H1 (cell line): ENCODE results near the gene DKKL1. TPM values are rescaled to one million over a fixed set of nuclear protein-coding genes. Genes with fewer than 3 reads are reported as not detected.

Experiments used
- CTCF ChIA-PET: fragments of 300-600 bp; sonication (Branson Sonifier 250); formaldehyde crosslinking; loops from one replicate; lab custom pipeline; 2021; ENCODE audit not compliant: partially characterized antibody; lab: Charles Lee
- POLR2A ChIA-PET: fragments of 300-600 bp; sonication (Branson Sonifier 250); formaldehyde crosslinking; loops from one replicate; lab custom pipeline; 2021; ENCODE audit warnings: inconsistent platforms; ENCODE audit not compliant: partially characterized antibody; lab: Charles Lee
- DNase-seq, 2 experiments: peaks; one replicate each; pipeline versions ENCODE4 v3.0.0 to v3.0.0-alpha.2; 2010 to 2022; ENCODE audit warnings: low spot score in 2 of 2, low read depth in 1 of 2, mixed read lengths in 1 of 2
- FAIRE-seq: peaks from 2 replicates; lab custom pipeline; 2011; peaks lifted over from hg19 to GRCh38; lab: Jason Lieb, UNC
- H2AFZ ChIP-seq: 2 replicates; pipeline ENCODE4 v1.8.1; 2012; ENCODE audit warnings: low read length, inconsistent platforms
- H2AK5ac ChIP-seq: 2 replicates; pipeline ENCODE4 v1.6.1; 2013; ENCODE audit warnings: low read depth, low read length
- H2BK120ac ChIP-seq: replicated peaks from 2 replicates; pipeline ENCODE3; 2013; ENCODE audit warnings: low read depth, low read length, inconsistent platforms
- H2BK12ac ChIP-seq: 2 replicates; pipeline ENCODE4 v1.6.1; 2013; ENCODE audit warnings: low read depth, low read length
- H2BK15ac ChIP-seq: 2 replicates; pipeline ENCODE4 v1.6.1; 2013; ENCODE audit warnings: low read length
- H2BK20ac ChIP-seq: 2 replicates; pipeline ENCODE4 v1.6.1; 2013; ENCODE audit warnings: low read length
- H2BK5ac ChIP-seq: 2 replicates; pipeline ENCODE4 v1.6.1; 2013; ENCODE audit warnings: low read depth, low read length
- H3K14ac ChIP-seq: 2 replicates; pipeline ENCODE4 v1.6.1; 2013; ENCODE audit warnings: inconsistent platforms; ENCODE audit not compliant: insufficient read length
- H3K18ac ChIP-seq: 2 replicates; pipeline ENCODE4 v1.6.1; 2013; ENCODE audit warnings: low read length; ENCODE audit errors: extremely low read depth
- H3K23ac ChIP-seq: 2 replicates; pipeline ENCODE4 v1.6.1; 2013; ENCODE audit warnings: inconsistent platforms; ENCODE audit not compliant: insufficient read length
- H3K23me2 ChIP-seq: 2 replicates; pipeline ENCODE4 v1.6.1; 2013; ENCODE audit warnings: low read depth, low read length
- H3K27ac ChIP-seq: 2 replicates; pipeline ENCODE4 v1.6.1; 2011; ENCODE audit warnings: low read depth, low read length, inconsistent platforms
- H3K27me3 ChIP-seq, 4 experiments: replicated peaks in 1 of 4; 1 replicate in 1 of 4; 2 replicates in 3 of 4; pipeline versions ENCODE4 v1.6.1 to v1.8.1; 2011 to 2013; ENCODE audit warnings: low read length in 3 of 4, mild to moderate bottlenecking in 3 of 4, inconsistent platforms in 2 of 4, mixed read lengths in 2 of 4, moderate library complexity in 1 of 4; ENCODE audit not compliant: control insufficient read depth in 3 of 4, insufficient read depth in 3 of 4; ENCODE audit errors: extremely low read depth in 1 of 4
- H3K36me3 ChIP-seq, 4 experiments: 2 replicates each; pipeline versions ENCODE4 v1.6.1 to v1.8.1; 2011 to 2013; ENCODE audit warnings: mild to moderate bottlenecking in 4 of 4, low read length in 3 of 4, moderate library complexity in 2 of 4, control low read depth in 1 of 4, inconsistent platforms in 1 of 4; ENCODE audit not compliant: insufficient read depth in 4 of 4, control insufficient read depth in 2 of 4
- H3K4ac ChIP-seq: replicated peaks from 2 replicates; pipeline ENCODE3; 2013; ENCODE audit warnings: low read length, low read depth, mixed read lengths, inconsistent platforms; ENCODE audit not compliant: insufficient read length
- H3K4me1 ChIP-seq, 4 experiments: replicated peaks in 1 of 4; 1 replicate in 1 of 4; 2 replicates in 3 of 4; pipeline versions ENCODE4 v1.6.1 to v1.8.1; 2011 to 2013; ENCODE audit warnings: low read length in 3 of 4, inconsistent platforms in 2 of 4, mixed read lengths in 1 of 4; ENCODE audit not compliant: insufficient read depth in 4 of 4, control insufficient read depth in 3 of 4
- H3K4me2 ChIP-seq, 2 experiments: 2 replicates each; pipeline versions ENCODE4 v1.6.1 to v1.8.1; 2011 to 2013; ENCODE audit warnings: low read depth in 2 of 2, low read length in 2 of 2, control low read depth in 1 of 2, inconsistent platforms in 1 of 2, mild to moderate bottlenecking in 1 of 2; ENCODE audit not compliant: insufficient read depth in 1 of 2
- H3K4me3 ChIP-seq, 4 experiments: fragments of 200-600, 300-600 bp in 1 of 4; sonication (generic), shearing (Covaris generic), sonication (Bioruptor Twin) in 1 of 4; 2 replicates each; pipeline versions ENCODE4 v1.5.1 to v1.8.1; 2011 to 2016; ENCODE audit warnings: low read length in 4 of 4, low read depth in 3 of 4, control low read depth in 2 of 4, inconsistent platforms in 2 of 4, mild to moderate bottlenecking in 2 of 4, mixed read lengths in 1 of 4, moderate library complexity in 1 of 4; ENCODE audit not compliant: insufficient read depth in 2 of 4; ENCODE audit errors: extremely low read depth in 1 of 4
- H3K56ac ChIP-seq: replicated peaks from 2 replicates; pipeline ENCODE3; 2013; ENCODE audit warnings: low read depth, mild to moderate bottlenecking, mixed read lengths, low read length, inconsistent platforms; ENCODE audit not compliant: insufficient read length
- H3K79me1 ChIP-seq: 2 replicates; pipeline ENCODE4 v1.6.1; 2013; ENCODE audit warnings: low read depth, low read length, control low read depth
- H3K79me2 ChIP-seq, 2 experiments: 2 replicates each; pipeline versions ENCODE4 v1.6.1 to v1.8.1; 2012 to 2013; ENCODE audit warnings: low read length in 2 of 2, mild to moderate bottlenecking in 2 of 2, inconsistent platforms in 1 of 2; ENCODE audit not compliant: insufficient read depth in 2 of 2, control insufficient read depth in 1 of 2
- H3K9ac ChIP-seq, 4 experiments: replicated peaks in 1 of 4; 1 replicate in 1 of 4; 2 replicates in 3 of 4; pipeline versions ENCODE4 v1.6.1 to v1.8.1; 2011 to 2013; ENCODE audit warnings: low read depth in 3 of 4, low read length in 3 of 4, control low read depth in 2 of 4, mild to moderate bottlenecking in 2 of 4, moderate library complexity in 2 of 4, inconsistent platforms in 1 of 4; ENCODE audit errors: extremely low read depth in 1 of 4
- H3K9me3 ChIP-seq, 2 experiments: 2 replicates each; pipeline versions ENCODE4 v1.6.1 to v1.8.1; 2012 to 2013; ENCODE audit warnings: mild to moderate bottlenecking in 2 of 2, moderate library complexity in 2 of 2, control low read depth in 1 of 2, inconsistent platforms in 1 of 2, low read depth in 1 of 2, low read length in 1 of 2, mixed read lengths in 1 of 2; ENCODE audit not compliant: insufficient read depth in 2 of 2
- H4K20me1 ChIP-seq, 2 experiments: replicated peaks in 1 of 2; 2 replicates each; pipeline versions ENCODE3 to v1.8.1; 2011 to 2013; ENCODE audit warnings: inconsistent platforms in 2 of 2, low read length in 2 of 2, mild to moderate bottlenecking in 1 of 2; ENCODE audit not compliant: insufficient read depth in 2 of 2, control insufficient read depth in 1 of 2
- H4K5ac ChIP-seq: 2 replicates; pipeline ENCODE4 v1.6.1; 2013; ENCODE audit warnings: low read length, low read depth, mixed read lengths, inconsistent platforms; ENCODE audit not compliant: insufficient read length
- H4K8ac ChIP-seq: 2 replicates; pipeline ENCODE4 v1.8.0; 2013; ENCODE audit warnings: mild to moderate bottlenecking, moderate library complexity, low read length, inconsistent platforms; ENCODE audit not compliant: insufficient read depth; ENCODE audit errors: extremely low read depth
- H4K91ac ChIP-seq: replicated peaks from 2 replicates; pipeline ENCODE3; 2013; ENCODE audit warnings: low read length, mixed read lengths, inconsistent platforms; ENCODE audit not compliant: insufficient read length
- ASH2L ChIP-seq: fragments of 200-600, 300-600 bp; sonication (generic); IDR thresholded peaks from one replicate; pipeline ENCODE4 v1.7.1; 2017; ENCODE audit warnings: low read length
- CBX8 ChIP-seq: fragments of 300-800, 300-1000 bp; sonication (generic); IDR thresholded peaks from 2 replicates; pipeline ENCODE4 v1.7.1; 2016; ENCODE audit warnings: low read depth, low read length, borderline replicate concordance
- CHD1 ChIP-seq: IDR thresholded peaks from 2 replicates; pipeline ENCODE4 v1.6.1; 2012; ENCODE audit warnings: low read depth, low read length, improper control_type of control experiment
- KDM5A ChIP-seq: fragments of 200-600 bp; IDR thresholded peaks from 2 replicates; pipeline ENCODE4 v1.7.1; 2012; ENCODE audit warnings: mild to moderate bottlenecking, low read length, inconsistent platforms, mixed read lengths
- MAX ChIP-seq: IDR thresholded peaks from 2 replicates; pipeline ENCODE4 v1.6.1; 2012; ENCODE audit warnings: inconsistent platforms
- POLR2A ChIP-seq, 2 experiments: IDR thresholded peaks; 1 replicate in 1 of 2; 2 replicates in 1 of 2; pipeline ENCODE4 v1.6.1; 2011; ENCODE audit warnings: low read depth in 2 of 2, low read length in 2 of 2, mild to moderate bottlenecking in 2 of 2; ENCODE audit errors: control extremely low read depth in 1 of 2
- POLR2AphosphoS5 ChIP-seq: IDR thresholded peaks from 2 replicates; pipeline ENCODE4 v1.6.1; 2011; ENCODE audit warnings: low read depth, low read length
- POU5F1 ChIP-seq: IDR thresholded peaks from 2 replicates; pipeline ENCODE4 v1.6.1; 2011; ENCODE audit warnings: low read depth, mild to moderate bottlenecking, low read length, moderate library complexity
- RBBP5 ChIP-seq: IDR thresholded peaks from 2 replicates; pipeline ENCODE4 v1.7.1; 2012; ENCODE audit warnings: low read depth, mild to moderate bottlenecking, inconsistent platforms, low read length, moderate library complexity, borderline replicate concordance
- SP1 ChIP-seq: IDR thresholded peaks from 2 replicates; pipeline ENCODE4 v1.6.1; 2011; ENCODE audit warnings: low read depth, low read length
- TAF1 ChIP-seq: IDR thresholded peaks from 2 replicates; pipeline ENCODE4 v1.6.1; 2011; ENCODE audit warnings: mild to moderate bottlenecking, low read depth, low read length
- TCF12 ChIP-seq: IDR thresholded peaks from 2 replicates; pipeline ENCODE4 v1.6.1; 2011; ENCODE audit warnings: low read depth, mild to moderate bottlenecking, low read length
- WGBS, 2 experiments: shearing (Covaris generic) in 1 of 2; methylation state at CpG; one replicate each; pipeline versions ENCODE4 v1.1.6 to v1.1.7; 2013 to 2015; ENCODE audit warnings: low lambda C conversion rate in 2 of 2, mixed read lengths in 2 of 2, inconsistent platforms in 1 of 2, low coverage in 1 of 2, missing lambda C conversion rate in 1 of 2; ENCODE audit not compliant: insufficient replicate concordance in 2 of 2, insufficient coverage in 1 of 2, insufficient read length in 1 of 2; ENCODE audit errors: extremely low coverage in 1 of 2, missing lambda C conversion rate in 1 of 2; 5-methylcytosine and 5-hydroxymethylcytosine counted together
- polyA plus RNA-seq, 7 experiments: library from polyadenylated mRNA; depleted of rRNA in 3 of 7; stranded (reverse) in 5 of 7; unstranded in 2 of 7; fragments of >200 nt in 5 of 7; fragments of 200-250 nt in 2 of 7; gene quantifications; 1 replicate in 5 of 7; 2 replicates in 1 of 7; 4 replicates in 1 of 7; pipeline versions ENCODE4 v1.2.1 to v1.2.3, GENCODE V29; 2011 to 2013; ENCODE audit warnings: missing spikeins in 2 of 7, mixed read lengths in 2 of 7
- total RNA-seq: library from RNA; stranded (reverse); fragmentation: NEBNext Ultra II Directional; extraction: Animal tissue kit (Norgen Biotek cat#: 25700); gene quantifications from 2 replicates; pipeline ENCODE4 v1.2.1, GENCODE V29; 2021

DKKL1 gene
- total and polyA plus RNA-seq, 2 of the 8 experiments (the other 6 are each of a cell fraction or from before 2014, with no cell fraction given) = 2.6 to 6.8 TPM

GRCh38 chr19:49403404-49404187 is 39.9 kb downstream of the DKKL1 start:
- no peak overlapping the region for H2AFZ ChIP-seq
- WGBS, 2 experiments = 31% methylated on average over 7 of the region's 7 CpGs; no CpG with 5 or more reads in 1 of the 2 experiments
- DNase-seq (peak; percentile 49 to 77), FAIRE-seq (peak; percentile 99)
- ChIA-PET CTCF (interaction anchor here (0.7 to 3.7 kb wide), 10 partner anchors 10 to 41 kb away, joined by 3 to 51 read pairs (median 4); partner anchors contain the start of genes GFY and PTH2), POLR2A (interaction anchor here (0.6 to 4.0 kb wide), 18 partner anchors 9 to 138 kb away, joined by 3 to 38 read pairs (median 4); partner anchors contain the start of genes ALDH16A1, GFY, PTH2 and TEAD2)
- H3K79me2 ChIP-seq = no peaks in the 10 kb centered on the region
- peak overlapping the region; percentile 21; the same call in 1 of the 2 replicates for H2BK15ac ChIP-seq
- H2BK20ac ChIP-seq = peak overlapping the region; percentile 91
- H4K5ac ChIP-seq = peak overlapping the region; percentile 92
- H3K23me2 ChIP-seq = no peaks in the 10 kb centered on the region
- peak overlapping the region; percentile 85; the same call in 1 of the 2 replicates for H2BK5ac ChIP-seq
- H4K20me1 ChIP-seq = no peaks in the 10 kb centered on the region
- H2BK120ac ChIP-seq = peak overlapping the region; percentile 69
- H3K27ac ChIP-seq = peak overlapping the region; percentile 69
- peak overlapping the region; percentile 48 for H3K18ac ChIP-seq
- H3K23ac ChIP-seq = no peak overlapping the region
- peak overlapping the region; percentile 94 for H4K91ac ChIP-seq
- no peaks in the 10 kb centered on the region for H3K36me3 ChIP-seq
- H3K4me1 ChIP-seq = peaks cover 5 to 28% (median 12%) of the 10 kb centered on the region in 4 experiments
- H3K9me3 ChIP-seq = no peaks in the 10 kb centered on the region
- no peaks in the 10 kb centered on the region for H3K27me3 ChIP-seq
- peak overlapping the region in 3 of 4 experiments; percentile 12 to 23 (median 17); a peak in 2 of 8 replicates for H3K4me3 ChIP-seq
- no peak overlapping the region for H3K14ac ChIP-seq
- peak overlapping the region; percentile 13; the same call in 1 of the 2 replicates for H2AK5ac ChIP-seq
- no peak overlapping the region for H3K56ac ChIP-seq
- H2BK12ac ChIP-seq = peak overlapping the region; percentile 80; the same call in 1 of the 2 replicates
- H3K9ac ChIP-seq = no peak overlapping the region
- peak overlapping the region; percentile 73 for H3K4ac ChIP-seq
- peak overlapping the region; percentile 79; the same call in 1 of the 2 replicates for H4K8ac ChIP-seq
- no peaks in the 10 kb centered on the region for H3K79me1 ChIP-seq
- peak overlapping the region; percentile 26 to 63 for H3K4me2 ChIP-seq
- TF ChIP-seq TCF12 = peak; percentile 85; the same call in 1 of the 2 replicates
- TF ChIP-seq CHD1 = no peak
- TF ChIP-seq SP1 = peak; percentile 88
- peak; percentile 42; the same call in 1 of the 2 replicates for TF ChIP-seq TAF1
- no peak for TF ChIP-seq KDM5A
- peak; percentile 72 for TF ChIP-seq POLR2AphosphoS5
- TF ChIP-seq CBX8 = no peak
- peak; percentile 82 for TF ChIP-seq ASH2L
- TF ChIP-seq POU5F1 = 0 out of 2 replicates have a peak, but pooled peaks have one; percentile 26
- 0 out of 2 replicates have a peak, but pooled peaks have one; percentile 43 for TF ChIP-seq MAX
- peak in 1 of 2 experiments; percentile 71; a peak in 2 of 3 replicates for TF ChIP-seq POLR2A (IDR thresholded peaks at IDR 0.05; ENCODE audit: control extremely low read depth in 1 of 2, low read depth in 2 of 2, low read length in 2 of 2)
- TF ChIP-seq RBBP5 = peak; percentile 88; the same call in 1 of the 2 replicates
